GM13977 (cell line): ENCODE results near the gene PEX11A.

ENCODE experiments used
- DNase-seq: peaks from one replicate; pipeline ENCODE4 v3.0.0; 2012; ENCODE audit warnings: low spot score
- in situ Hi-C: fragments of 300-500 bp; cut with MboI; formaldehyde crosslinking; loops from one replicate; pipeline ENCODE4 v1.12.0; 2022; ENCODE audit warnings: low sequenced_read_pairs, low pct_unique_long_range_greater_than_20kb, mixed read lengths, inconsistent platforms; ENCODE audit not compliant: unreplicated experiment
- TF ChIP-seq, protein P1 (sequence below): IDR thresholded peaks from 2 replicates; pipeline ENCODE4 v1.5.1; 2012; ENCODE audit warnings: mild to moderate bottlenecking, control low read depth; ENCODE audit not compliant: insufficient read depth; ENCODE audit errors: extremely low read depth, missing control alignments

PEX11A gene

DNA sequence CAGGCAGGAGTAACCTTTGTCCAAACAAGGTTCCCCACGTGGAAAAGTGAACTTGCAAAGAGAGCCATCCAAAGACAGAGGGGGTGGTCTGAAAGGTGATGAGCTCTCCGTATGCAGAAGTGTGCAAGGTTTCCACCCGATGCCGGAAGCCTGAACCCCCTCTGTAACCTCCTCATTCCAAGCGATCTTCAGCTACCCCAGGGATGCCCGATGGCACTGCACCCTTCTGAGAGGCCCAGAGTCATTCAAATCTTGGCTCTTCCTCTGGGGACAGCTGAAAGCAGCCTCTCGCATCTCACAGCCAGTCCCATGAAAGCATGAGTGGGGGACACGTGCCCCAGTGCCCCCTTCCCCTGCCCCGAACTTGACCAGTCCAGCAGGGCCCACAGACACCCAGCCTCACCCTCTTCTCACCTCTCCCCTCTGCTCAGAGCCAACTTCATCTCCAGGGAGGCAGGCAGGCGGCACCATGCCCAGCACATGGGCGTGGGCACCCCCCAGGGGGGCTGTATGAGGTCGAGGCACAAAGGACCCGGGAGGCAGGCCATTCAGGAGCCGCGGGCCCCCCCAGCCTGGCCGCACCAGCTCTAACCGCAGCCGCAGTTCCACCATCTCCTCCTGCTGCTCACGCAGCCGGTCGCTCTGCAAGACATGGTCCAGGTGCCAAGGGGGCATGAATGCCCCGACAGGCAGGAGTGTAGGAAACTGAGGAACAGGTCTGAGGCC, 44.0 kb downstream of the PEX11A start:
- in situ Hi-C loops: no loop called here
- TF ChIP-seq, protein P1, sequence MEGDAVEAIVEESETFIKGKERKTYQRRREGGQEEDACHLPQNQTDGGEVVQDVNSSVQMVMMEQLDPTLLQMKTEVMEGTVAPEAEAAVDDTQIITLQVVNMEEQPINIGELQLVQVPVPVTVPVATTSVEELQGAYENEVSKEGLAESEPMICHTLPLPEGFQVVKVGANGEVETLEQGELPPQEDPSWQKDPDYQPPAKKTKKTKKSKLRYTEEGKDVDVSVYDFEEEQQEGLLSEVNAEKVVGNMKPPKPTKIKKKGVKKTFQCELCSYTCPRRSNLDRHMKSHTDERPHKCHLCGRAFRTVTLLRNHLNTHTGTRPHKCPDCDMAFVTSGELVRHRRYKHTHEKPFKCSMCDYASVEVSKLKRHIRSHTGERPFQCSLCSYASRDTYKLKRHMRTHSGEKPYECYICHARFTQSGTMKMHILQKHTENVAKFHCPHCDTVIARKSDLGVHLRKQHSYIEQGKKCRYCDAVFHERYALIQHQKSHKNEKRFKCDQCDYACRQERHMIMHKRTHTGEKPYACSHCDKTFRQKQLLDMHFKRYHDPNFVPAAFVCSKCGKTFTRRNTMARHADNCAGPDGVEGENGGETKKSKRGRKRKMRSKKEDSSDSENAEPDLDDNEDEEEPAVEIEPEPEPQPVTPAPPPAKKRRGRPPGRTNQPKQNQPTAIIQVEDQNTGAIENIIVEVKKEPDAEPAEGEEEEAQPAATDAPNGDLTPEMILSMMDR: no peak
- DNase-seq: no peak

DNA sequence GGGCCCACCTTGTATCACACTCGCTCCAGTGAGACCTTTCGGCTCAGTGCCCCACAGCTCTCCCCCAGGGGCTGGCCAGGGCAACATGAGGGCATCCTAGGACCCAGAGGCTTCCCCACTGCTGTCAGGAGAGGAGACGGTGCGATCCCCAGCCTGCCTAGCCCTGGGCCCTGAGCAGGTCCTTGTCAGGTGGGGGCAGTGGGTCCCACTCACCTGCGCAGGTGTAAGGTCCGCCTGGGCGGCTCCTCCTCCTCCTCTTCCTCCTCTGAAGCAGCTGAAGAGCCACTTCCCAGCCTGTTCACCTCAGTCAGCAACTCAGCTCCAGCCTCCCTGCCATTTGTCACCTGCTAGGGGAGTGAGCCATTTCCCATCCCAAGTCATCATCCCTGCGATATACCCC, 44.9 kb downstream of the PEX11A start:
- no peak for DNase-seq
- TF ChIP-seq, protein P1: no peak
- in situ Hi-C loops: no loop called here

DNA sequence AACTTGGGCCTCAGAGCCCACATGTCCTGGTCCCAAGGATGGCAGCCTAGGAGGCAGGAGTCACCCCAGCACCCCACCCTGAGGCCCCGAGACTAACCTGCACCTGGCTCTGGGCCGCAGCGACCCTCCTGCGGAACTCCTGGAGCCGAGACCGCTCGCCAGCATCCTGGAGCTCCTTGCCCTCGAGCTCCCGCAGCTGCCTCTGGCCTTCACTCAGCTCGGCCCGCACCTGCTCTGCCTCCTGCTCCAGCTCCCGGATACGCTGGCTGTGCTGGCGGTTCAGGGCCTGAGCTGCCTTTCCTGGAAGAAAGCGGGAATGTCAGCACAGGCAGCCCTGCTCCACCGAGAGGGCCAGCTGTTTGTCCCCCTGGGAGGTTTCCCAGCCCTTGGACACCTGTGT, 48.4 kb downstream of the PEX11A start:
- TF ChIP-seq, protein P1: no peak
- no peak for DNase-seq
- in situ Hi-C loops: no loop called here

DNA sequence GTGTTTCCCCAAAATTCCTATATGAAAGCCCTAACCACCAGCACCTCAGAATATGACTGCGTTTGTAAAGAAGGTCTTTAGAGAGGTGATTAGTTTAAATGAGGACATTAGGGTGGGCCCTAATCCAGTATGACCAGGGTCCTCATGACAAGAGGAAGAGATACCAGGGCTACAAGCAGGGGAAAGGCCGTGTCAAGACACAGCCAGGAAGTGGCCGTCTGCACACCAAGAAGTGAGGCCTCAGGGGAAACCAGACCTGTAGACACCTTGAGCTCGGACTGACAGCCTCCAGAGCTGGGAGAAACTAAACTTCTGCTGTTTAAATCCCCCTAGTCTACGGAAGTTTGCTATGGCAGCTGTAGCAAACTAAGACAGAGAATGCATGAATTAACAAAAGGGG, 49.5 kb downstream of the PEX11A start:
- no peak for DNase-seq
- in situ Hi-C loops: no loop called here
- TF ChIP-seq, protein P1: no peak

DNA sequence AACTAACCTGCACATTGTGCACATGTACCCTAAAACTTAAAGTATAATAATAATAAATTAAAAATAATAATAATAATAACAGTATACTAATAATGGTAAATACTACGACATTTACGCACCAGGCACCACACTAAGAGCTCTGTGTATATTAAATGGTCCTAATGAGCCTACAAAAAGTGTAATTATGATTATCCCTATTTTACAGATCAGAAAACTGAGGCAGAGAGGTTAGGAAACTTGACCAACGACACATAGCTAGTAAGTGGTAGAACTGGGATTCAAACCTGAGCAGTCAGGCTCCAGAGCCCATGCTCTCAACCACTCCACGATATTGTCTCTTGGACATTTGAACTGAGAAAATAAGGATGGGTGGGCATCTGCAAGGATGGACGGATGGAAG, 50.3 kb downstream of the PEX11A start:
- TF ChIP-seq, protein P1: no peak
- no peak for DNase-seq
- in situ Hi-C loops: no loop called here

DNA sequence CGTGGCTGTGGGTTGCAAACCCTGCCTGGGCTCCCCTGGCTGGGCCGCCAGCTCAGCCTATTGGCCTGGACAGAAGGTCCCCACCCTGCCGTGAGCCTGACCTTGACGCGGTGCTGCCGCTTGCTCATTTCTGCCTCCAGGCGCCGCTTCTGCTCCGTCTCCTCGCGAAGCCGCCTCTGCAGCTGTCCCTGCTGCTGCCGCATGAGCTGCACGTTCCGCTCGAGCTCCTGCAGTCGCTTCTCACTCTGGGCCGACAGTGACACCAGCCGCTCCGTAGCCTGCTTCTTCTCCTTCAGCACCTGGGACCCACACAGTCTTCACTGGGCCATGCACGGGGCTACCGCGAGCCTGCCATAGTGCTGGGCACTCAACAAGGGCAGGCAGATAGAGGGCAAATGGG, 57.0 kb downstream of the PEX11A start:
- TF ChIP-seq, protein P1: no peak
- no peak for DNase-seq
- in situ Hi-C loops: no loop called here
